IPS DF 4.7 (cell line): ENCODE results near the gene RRM2.

ENCODE experiments used
- DNase-seq: peaks from one replicate; pipeline ENCODE4 v3.0.0-alpha.2; 2013; ENCODE audit warnings: low spot score; ENCODE audit errors: extremely low read depth

RRM2 gene

DNA sequence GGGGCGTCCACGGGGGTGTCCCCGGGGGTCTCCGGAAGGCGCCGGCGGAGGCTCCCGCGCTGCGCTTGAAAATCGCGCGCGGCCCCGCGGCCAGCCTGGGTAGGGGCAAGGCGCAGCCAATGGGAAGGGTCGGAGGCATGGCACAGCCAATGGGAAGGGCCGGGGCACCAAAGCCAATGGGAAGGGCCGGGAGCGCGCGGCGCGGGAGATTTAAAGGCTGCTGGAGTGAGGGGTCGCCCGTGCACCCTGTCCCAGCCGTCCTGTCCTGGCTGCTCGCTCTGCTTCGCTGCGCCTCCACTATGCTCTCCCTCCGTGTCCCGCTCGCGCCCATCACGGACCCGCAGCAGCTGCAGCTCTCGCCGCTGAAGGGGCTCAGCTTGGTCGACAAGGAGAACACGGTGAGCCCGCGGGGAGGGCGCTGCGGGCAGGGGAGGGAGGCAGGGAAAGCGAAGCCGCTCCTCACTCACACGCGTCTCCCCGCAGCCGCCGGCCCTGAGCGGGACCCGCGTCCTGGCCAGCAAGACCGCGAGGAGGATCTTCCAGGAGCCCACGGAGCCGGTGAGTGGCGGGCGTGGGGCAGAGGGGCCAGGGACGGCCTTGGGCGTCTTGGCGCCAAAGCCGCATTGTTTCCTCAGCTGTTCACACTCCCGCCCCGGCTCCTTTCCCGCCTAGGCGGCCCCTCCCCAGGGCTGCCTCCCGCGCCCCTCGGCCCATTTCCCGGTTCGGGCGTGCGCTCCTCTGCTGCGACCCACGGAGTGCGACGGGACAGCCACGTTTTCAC lies at the start of gene RRM2:
Gene RRM2 (plus strand): TSS at position 240 of the 781 bp plus-strand sequence. CDS start 60 bp downstream, at position 300.
- peak; percentile 79 for DNase-seq

DNA sequence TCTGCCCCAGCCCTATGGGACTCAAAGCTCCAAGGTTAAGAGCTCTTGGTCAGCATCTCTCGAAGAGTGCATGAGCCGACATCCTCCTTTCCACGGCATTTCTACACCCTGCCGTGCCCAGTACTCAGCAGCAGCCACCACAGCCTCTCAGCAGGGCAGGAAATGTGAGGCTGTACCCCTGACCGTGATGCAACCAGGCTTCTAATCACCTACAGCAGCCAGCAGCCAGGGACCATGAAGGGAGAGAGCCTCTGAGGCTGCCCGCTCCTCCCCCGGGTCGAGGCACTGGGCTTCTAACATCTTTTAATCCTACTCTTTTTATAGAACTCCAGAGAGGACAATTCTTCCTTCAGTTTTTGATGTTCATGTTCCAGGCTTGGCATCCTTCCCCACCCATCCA lies 48.8 kb upstream of the RRM2 start:
- no peak for DNase-seq

- DNase-seq, result no peak
These were observed 47.4 kb upstream of the RRM2 start for GRCh38 chr2:10075101-10075500.

DNA sequence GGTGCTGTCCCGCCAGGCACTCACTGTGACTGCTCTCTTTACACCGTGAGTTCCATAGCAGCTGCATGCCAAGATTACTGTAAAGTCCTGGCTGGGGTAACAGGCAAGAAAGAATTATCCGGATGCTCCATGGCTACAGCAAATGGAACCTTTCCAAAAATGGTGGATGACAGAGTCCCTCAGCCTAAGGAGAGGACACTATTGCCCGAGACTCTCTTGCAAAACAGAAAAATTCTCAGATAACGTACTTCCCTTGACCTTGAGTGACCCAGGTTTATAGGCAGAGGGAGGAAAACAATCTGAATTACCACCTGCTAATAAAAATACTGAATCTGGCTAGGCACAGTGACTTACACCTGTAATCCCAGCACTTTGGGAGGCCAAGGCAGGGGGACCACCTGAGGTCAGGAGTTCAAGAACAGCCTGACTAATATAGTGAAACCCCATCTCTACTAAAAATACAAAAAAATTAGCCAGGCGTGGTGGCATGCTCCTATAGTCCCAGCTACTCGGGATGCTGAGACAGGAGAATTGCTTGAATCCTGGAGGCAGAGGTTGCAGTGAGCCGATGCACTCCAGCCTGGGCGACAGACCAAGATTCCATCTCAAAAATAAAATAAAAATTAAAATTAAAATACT lies 46.8 kb upstream of the RRM2 start:
- no peak for DNase-seq

- DNase-seq, result no peak
These were observed 46.0 kb upstream of the RRM2 start for GRCh38 chr2:10076511-10076910.

DNA sequence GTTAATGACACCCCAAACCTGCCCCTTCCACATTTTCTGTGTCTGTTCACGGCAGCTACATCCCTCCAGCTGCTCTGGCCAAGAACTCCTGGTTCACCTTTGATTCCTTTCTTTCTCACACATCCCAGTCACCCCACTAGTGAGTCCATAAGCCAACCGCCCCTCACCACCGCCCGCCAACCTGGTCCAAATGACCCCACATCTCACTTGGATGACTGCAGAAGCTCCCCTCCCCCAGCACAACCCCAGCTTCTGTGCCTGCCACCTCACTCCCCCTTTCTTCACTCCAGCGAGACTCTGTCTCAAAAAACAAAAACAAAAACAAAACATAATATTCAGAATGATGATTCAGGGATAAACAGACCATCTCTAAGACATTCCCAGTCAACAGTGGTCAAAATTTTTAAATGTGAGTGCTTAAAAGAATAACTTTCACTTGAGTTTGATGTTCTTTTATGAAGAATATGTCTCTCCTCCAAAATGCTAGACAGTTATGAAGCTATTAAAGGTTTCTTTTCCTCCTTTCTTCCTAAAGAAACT lies 45.5 kb upstream of the RRM2 start:
- DNase-seq, result no peak

GRCh38 chr2:10078001-10078400 lies 44.5 kb upstream of the RRM2 start:
- DNase-seq, result no peak

DNA sequence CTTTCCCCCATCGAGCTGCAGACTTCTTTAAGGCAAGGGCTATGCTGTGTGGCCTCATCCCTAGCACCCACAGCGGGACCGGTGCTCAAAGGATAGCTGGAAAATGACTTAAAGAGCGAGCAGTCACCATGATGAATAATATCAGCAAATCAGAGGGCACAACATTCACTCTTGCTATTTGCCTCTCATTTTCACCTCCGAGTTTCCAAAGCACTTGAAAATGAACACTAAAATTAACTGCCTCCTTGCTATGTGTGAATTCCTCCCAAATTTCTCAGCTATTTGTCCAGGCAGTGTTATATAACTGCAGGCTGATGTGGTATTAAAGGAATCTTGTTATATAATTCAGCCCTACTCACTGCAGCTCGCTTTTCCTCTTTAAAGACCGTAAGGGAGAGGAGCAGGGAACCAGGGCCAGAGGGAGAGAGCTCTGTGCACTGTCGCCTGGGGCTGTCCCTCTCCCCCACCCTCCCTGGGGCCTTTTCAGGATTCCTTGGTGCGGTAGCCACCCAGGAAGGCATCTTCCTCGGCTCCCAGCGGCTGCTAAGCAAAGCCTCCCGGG lies 43.8 kb upstream of the RRM2 start:
- DNase-seq, result no peak

- no peak for DNase-seq
These were observed 43.2 kb upstream of the RRM2 start for GRCh38 chr2:10079266-10079869.

GRCh38 chr2:10079870-10080535 lies 42.5 kb upstream of the RRM2 start, which contains the start of gene CYS1:
Gene CYS1, minus strand, starts transcription at chr2:10080411. Its CDS starts 188 bp downstream, at chr2:10080223.
- DNase-seq, result no peak

DNA sequence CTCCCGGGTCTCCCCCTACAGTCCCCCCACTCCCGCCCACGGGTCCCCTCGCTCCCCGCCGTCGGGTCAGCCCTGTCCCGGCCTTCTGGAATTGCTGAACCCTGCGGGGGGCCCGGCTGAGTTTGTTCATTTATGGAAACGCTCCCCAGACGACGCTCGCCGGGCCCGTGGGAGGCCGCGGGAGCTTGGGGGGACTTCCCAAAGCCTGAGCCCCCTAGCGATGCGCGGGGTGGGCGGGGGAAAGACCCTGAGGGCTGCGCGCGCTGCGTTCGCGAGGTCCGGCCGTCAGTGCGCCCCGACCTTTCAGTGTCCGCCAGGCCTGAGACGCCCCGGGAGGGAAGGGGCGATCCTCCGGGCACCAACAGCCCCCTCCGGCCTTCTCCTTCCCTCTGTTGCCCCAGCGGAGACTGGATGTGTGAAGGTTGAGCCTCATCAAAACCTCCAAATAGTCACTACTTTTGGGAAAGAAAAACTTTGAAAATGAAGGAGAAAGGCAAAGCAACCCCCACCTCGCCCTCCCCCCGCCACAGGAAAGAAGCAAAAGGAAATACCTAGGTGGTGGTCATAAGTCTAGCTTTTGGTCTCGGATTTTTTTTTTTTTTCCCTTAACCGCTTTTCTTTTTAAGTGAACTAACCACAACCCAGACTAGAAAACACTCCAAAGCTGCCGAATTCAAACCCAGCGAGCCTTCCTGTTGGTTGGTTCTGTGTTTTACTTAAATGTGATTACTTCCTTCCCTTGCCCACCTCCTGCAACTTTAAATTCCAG lies 41.8 kb upstream of the RRM2 start:
- no peak for DNase-seq

DNA sequence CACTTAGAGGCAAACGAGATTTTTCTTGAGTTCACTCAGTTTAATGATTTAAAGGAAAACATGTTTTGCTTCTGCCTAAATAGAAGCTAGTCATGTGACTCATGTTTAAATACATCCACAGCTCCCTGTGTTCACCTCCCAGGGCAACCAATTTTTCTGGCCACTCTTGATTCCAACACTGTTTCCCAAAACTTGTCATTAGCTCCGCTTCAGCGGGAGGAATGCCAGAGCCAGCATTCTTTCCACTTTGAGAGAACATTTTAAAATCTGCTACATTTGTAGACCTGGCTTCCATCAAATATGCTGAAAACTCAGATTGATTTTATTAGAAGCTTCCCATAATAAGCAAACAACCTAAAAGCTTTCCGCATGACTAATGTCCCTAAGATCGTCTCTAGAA lies 39.5 kb upstream of the RRM2 start:
- DNase-seq, result no peak

- DNase-seq, result no peak
These were observed 38.8 kb upstream of the RRM2 start for GRCh38 chr2:10083692-10084211.

DNA sequence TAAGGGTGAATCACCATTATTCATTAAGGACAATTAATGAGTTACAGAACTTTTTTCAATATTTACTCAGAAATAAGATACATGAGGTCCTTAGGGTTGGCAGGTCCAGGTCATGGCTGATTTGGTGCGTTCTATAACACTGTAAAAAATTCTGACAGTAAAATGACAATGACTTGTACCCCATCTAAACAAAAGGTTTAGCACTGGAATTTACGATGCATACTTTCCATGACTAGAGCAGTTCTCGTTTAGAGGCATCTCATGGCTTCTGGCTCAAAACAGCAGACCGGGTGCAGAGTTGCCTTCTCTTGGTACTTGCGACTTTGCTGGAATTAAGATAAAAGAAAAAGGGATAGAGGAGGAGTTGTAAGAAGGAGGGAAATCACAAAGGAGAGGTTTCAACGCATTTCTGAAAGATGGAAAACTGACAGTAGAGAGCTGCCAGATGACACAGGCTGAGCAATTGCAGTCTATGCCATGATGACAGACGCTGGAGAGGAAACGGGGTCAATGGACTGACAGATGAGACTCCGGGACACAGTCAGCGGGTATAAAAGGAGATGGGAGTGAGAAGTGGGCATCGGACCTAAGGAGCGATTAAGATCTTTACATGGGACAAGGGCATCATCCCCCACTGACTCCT lies 38.2 kb upstream of the RRM2 start:
- DNase-seq, result no peak

DNA sequence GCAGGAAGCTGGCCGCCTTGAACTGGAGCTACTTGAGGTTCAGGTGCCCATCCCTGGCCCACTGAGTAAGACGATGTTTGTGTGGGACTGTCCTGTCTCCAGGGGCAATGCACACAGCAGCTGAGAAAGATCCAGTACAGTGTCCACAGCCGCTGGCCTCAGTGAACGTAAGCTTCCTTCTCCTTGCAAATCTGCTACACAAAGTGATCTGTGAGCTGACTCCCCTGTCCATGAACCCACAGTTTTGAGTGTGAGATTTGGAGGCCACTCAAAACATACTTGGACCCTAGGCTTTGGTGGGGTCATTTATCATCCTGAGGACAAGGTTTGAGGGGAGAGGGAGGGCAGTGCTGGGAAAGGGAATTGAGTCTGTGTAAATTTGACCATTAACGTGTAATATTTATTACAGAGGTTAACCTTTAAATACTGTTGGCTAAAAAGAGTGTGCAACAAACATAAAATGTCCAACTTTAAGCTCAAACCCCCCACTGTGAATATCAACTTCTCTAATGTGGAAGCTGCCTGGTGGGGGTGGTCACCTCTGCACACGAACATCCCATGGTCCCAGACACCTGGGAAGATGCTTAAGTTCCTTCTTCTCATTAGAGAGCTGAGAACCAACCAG lies 37.4 kb upstream of the RRM2 start:
- DNase-seq, result no peak

GRCh38 chr2:10085668-10086059 lies 36.9 kb upstream of the RRM2 start:
- no peak for DNase-seq

- no peak for DNase-seq
These were observed 35.6 kb upstream of the RRM2 start for GRCh38 chr2:10086950-10087349.

DNA sequence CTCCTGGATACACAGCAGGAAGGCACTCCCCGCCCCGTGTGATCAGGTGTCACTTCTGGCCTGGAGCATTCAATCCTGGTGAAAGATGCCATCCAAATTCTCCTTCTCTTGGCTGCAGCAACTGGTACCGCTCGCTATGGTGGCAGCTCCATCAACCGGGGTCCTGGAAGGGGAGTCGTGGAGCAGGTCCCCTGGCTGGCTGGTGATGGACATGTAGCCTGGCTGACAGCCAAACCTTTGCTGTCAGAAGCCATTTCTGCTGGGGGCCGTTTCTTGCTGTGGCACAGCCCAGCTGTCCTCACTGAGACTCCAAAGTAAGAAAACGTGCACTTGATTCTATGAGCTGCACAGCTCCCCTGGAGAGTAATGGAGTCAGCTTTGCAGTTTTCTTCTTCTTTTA lies 35.2 kb upstream of the RRM2 start:
- DNase-seq, result no peak

DNA sequence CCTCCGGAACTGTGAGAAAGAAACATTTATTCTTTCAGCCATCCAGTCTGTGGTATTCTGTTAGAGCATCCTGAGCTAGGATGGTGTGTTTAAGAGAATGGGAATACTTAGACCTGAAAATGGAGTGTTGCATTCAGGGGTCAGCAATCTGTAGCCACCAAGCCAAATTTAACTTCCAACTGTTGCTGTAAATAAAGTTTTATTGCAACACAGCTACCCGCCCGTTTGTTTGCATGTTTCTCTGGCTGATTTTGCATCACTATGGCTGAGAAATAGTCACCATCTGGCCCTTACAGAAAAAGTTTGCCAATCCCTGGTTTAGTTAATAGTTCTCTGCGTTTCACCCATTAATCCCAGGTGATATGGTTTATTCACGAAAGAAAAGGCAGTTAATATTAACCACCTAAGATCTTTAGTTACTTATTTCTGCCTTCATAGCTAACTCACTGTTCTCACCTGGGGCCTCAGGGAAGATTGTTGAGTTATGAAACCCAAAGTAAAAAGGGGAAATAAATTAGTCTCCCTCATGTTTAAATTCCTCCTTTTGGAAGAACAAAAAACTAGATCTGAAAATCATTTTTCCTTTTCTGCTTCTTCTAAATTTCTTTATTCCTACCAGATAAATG lies 32.9 kb upstream of the RRM2 start:
- DNase-seq, result no peak
